MCF 10A (cell line): ENCODE data around the gene ANXA3. TPM values are rescaled to one million over a fixed set of nuclear protein-coding genes. Genes with fewer than 3 reads are reported as not detected.

ENCODE experiments used
- BruUV-seq: library from RNA; stranded (reverse); fragments of 400-500 nt; replicated peaks from 2 replicates; lab custom pipeline; 2021; lab: Mats Ljungman, UMichigan
- CTCF ChIA-PET: fragments of 300-600 bp; sonication (Branson Sonifier 250); formaldehyde crosslinking; extraction: SDS; loops from one replicate; lab custom pipeline; 2021; ENCODE audit warnings: antibody characterized with exemption, inconsistent platforms; lab: Yijun Ruan, JAX
- POLR2A ChIA-PET: fragments of 300-600, 350-650 bp; sonication (Branson Sonifier 250); formaldehyde crosslinking; extraction: SDS; loops from one replicate; lab custom pipeline; 2020; ENCODE audit warnings: antibody characterized with exemption, inconsistent platforms; lab: Yijun Ruan, JAX
- DNase-seq: peaks from one replicate; pipeline ENCODE4 v3.0.0-alpha.2; 2018; ENCODE audit not compliant: unreplicated experiment
- H3K27ac Mint-ChIP-seq: one replicate; pipeline ENCODE4 v1.8.0; 2022; ENCODE audit warnings: mild to moderate bottlenecking, low read depth, mixed read lengths; ENCODE audit not compliant: unreplicated experiment
- H3K27me3 Mint-ChIP-seq: one replicate; pipeline ENCODE4 v1.8.0; 2022; ENCODE audit warnings: mixed read lengths; ENCODE audit not compliant: insufficient read depth, unreplicated experiment
- H3K36me3 Mint-ChIP-seq: one replicate; pipeline ENCODE4 v1.8.0; 2022; ENCODE audit warnings: mild to moderate bottlenecking, moderate library complexity, mixed read lengths; ENCODE audit not compliant: insufficient read depth, unreplicated experiment
- H3K4me1 Mint-ChIP-seq: one replicate; pipeline ENCODE4 v1.8.0; 2022; ENCODE audit warnings: mixed read lengths; ENCODE audit not compliant: insufficient read depth, unreplicated experiment
- H3K4me3 Mint-ChIP-seq: one replicate; pipeline ENCODE4 v1.8.0; 2022; ENCODE audit warnings: mild to moderate bottlenecking, moderate library complexity, mixed read lengths; ENCODE audit not compliant: unreplicated experiment
- H3K9me3 Mint-ChIP-seq: one replicate; pipeline ENCODE4 v1.8.0; 2022; ENCODE audit warnings: mixed read lengths; ENCODE audit not compliant: unreplicated experiment
- CTCF ChIP-seq: fragments of 200-600 bp; IDR thresholded peaks from one replicate; pipeline ENCODE4 v1.8.0; 2022; ENCODE audit warnings: antibody characterized with exemption, mild to moderate bottlenecking; ENCODE audit not compliant: unreplicated experiment
- intact Hi-C: fragments of 100-400 bp; cut with micrococcal nuclease; formaldehyde crosslinking; loops from 2 replicates; pipeline ENCODE4 v1.14.1; 2022
- total RNA-seq: library from RNA; stranded (reverse); gene quantifications from 2 replicates; pipeline ENCODE4 v1.2.3, GENCODE V29; 2022

The ANXA3 gene
- total RNA-seq, 1 experiment from 2014 or later: 260 TPM

DNA sequence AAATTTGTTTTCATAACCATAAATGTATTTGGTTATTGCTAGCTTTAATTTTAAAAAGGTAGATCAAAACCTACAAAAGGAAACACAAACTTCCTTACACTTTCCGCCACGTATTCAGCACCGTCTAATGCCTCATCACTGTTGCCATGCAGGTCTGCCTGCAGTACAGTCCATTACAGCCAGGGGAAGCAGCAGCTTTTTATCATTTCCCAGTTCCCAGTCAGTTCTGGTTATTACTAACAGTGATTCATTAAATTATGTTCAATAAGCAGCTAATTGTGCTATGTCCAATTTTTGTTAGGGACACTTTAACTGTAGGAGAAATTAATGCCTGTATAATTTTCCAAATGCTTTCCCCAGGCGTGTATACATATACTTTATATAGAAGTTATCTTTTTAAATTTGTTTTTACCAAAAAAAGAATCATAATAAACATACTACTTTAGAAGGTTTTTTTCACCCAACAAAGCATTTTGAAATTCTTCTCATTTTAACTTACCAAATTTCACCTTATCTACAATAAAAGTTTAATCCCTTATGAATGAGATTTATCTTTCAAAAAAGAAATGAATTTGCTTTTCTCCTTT is 93.3 kb downstream of the ANXA3 start:
- intact Hi-C loops: loop anchor here (1.0 to 5.0 kb wide), 3 partner anchors 32 to 219 kb away; no protein-coding TSS in a partner anchor
- Mint-ChIP-seq H3K36me3 (no peaks in the 10 kb centered on the region), H3K27me3 (no peaks in the 10 kb centered on the region), H3K27ac (peak overlapping the region; percentile 89), H3K4me3 (peak overlapping the region; percentile 64), H3K4me1 (peaks cover 36% of the 10 kb centered on the region), H3K9me3 (no peaks in the 10 kb centered on the region)
- DNase-seq: peak; percentile 79
- peak; percentile 83 for TF ChIP-seq CTCF
- POLR2A ChIA-PET: interaction anchor here (0.6 to 4.5 kb wide), 21 partner anchors 13 to 295 kb away, joined by 3 to 87 read pairs (median 4); partner anchors contain the start of genes BMP2K and PAQR3
- BruUV-seq: no TSS peak
- CTCF ChIA-PET: interaction anchor here (0.6 to 3.6 kb wide), 28 partner anchors 10 to 239 kb away, joined by 3 to 42 read pairs (median 4); partner anchors contain the start of gene BMP2K

DNA sequence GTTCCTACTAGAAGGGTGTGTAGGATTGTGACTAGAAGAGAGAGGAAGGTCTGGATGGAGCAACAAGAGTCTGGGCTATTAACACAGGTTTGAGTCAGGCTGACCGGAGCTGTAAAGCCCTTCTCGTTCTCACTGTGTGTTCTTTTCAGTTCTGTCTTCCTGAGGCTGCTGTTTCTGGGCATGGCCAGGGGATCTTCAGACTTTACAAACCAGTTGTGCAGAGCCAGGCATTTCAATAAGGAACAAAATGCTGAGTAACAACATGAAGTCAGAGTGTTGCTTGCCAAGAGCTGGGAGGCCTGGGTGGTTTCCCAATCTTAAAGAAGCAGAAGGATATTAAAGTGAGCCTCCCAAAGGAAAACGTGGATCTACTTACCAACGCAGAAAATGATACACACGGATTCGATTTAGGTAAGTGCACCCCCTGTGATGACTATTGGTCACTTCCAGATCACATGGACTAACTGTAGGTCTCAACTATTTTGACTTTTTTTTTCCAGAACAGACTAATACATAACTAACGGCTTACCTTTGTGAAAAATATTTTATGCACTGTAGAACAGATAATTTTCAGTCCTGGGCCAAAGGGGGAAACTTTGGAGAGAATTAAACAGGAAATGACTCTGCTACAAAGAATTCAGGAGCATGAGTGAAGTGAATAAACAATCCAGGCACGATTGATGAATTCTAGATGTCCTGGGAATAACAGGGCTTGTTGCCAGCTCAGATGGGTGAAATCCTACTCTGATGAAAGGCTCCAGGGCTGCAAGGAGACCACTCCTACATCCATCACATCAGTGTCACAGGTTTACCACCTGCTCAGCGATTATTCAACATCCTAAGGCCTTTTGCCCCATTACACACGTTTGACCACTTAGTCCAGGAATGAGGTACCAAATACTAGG is 94.5 kb downstream of the ANXA3 start:
- Mint-ChIP-seq H3K27me3 (no peaks in the 10 kb centered on the region), H3K4me3 (peak overlapping the region; percentile 64), H3K36me3 (no peaks in the 10 kb centered on the region), H3K4me1 (peaks cover 47% of the 10 kb centered on the region), H3K9me3 (no peaks in the 10 kb centered on the region), H3K27ac (peak overlapping the region; percentile 89)
- BruUV-seq: TSS peak; percentile 78
- peak; percentile 94 for DNase-seq
- ChIA-PET POLR2A (interaction anchor here (0.5 to 4.5 kb wide), 40 partner anchors 15 to 826 kb away, joined by 3 to 87 read pairs (median 4); partner anchors contain the start of genes ANXA3, BMP2K, MRPL1 and PAQR3), CTCF (interaction anchor here (0.6 to 3.6 kb wide), 20 partner anchors 8 to 422 kb away, joined by 3 to 42 read pairs (median 4); partner anchors contain the start of gene BMP2K)
- intact Hi-C loops: loop anchor here (1.0 to 5.0 kb wide), 3 partner anchors 33 to 129 kb away; no protein-coding TSS in a partner anchor
- no peak for TF ChIP-seq CTCF

- Mint-ChIP-seq H3K36me3 (no peaks in the 10 kb centered on the region), H3K4me1 (peaks cover 49% of the 10 kb centered on the region), H3K4me3 (no peak overlapping the region), H3K27me3 (no peaks in the 10 kb centered on the region), H3K27ac (no peak overlapping the region), H3K9me3 (no peaks in the 10 kb centered on the region)
- no peak for DNase-seq
- no TSS peak for BruUV-seq
- POLR2A ChIA-PET: interaction anchor here (0.6 to 4.5 kb wide), 10 partner anchors 20 to 827 kb away, joined by 3 to 87 read pairs (median 4); partner anchors contain the start of gene BMP2K
- CTCF ChIA-PET: interaction anchor here (0.5 to 1.7 kb wide), 7 partner anchors 17 to 231 kb away, joined by 3 to 4 read pairs (median 3); no protein-coding TSS in a partner anchor
- TF ChIP-seq CTCF: no peak
- intact Hi-C loops: loop anchor here (5.0 kb wide), 1 partner anchor 40 kb away; no protein-coding TSS in a partner anchor
Measured at GRCh38 chr4:78647272-78647671, 95.7 kb downstream of the ANXA3 start.
